SU-DHL-6 (cell line): ENCODE measurements around the gene ADIPOR2.

Experiments
- EZH2phosphoT487 ChIP-seq: fragments of 200-600 bp; sonication (generic), shearing (Covaris generic); conservative IDR thresholded peaks from 2 replicates; pipeline ENCODE4 v1.6.1; 2018; ENCODE audit warnings: mild to moderate bottlenecking, antibody characterized with exemption, low read length, moderate library complexity, mixed read lengths
- TF ChIP-seq, protein P1 (sequence below): fragments of 200-600 bp; sonication (generic); IDR thresholded peaks from one replicate; pipeline ENCODE4 v1.5.1; 2017; ENCODE audit warnings: antibody characterized with exemption, mild to moderate bottlenecking, low read length, moderate library complexity; ENCODE audit not compliant: insufficient read depth, poor library complexity, severe bottlenecking

DNA sequence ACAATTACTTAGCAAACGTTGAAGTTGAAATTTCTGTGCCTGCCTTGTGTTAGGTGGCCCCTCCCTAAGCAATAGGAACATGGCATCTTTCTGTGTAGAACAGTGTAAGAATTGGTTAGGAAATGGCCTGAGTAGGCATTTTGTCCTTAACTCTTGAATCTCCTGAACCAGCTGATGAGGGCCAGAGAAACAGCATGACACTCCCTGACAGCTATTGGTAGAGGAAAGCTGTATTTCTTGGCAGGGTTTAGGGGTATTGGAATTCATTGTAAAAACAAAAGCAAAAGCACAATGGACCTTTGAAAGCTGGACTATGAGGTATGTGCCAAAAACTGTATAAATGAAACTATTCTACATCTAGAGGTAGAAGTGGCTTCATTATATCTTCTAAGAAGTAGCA, 88.9 kb downstream of the ADIPOR2 start:
- TF ChIP-seq, protein P1, sequence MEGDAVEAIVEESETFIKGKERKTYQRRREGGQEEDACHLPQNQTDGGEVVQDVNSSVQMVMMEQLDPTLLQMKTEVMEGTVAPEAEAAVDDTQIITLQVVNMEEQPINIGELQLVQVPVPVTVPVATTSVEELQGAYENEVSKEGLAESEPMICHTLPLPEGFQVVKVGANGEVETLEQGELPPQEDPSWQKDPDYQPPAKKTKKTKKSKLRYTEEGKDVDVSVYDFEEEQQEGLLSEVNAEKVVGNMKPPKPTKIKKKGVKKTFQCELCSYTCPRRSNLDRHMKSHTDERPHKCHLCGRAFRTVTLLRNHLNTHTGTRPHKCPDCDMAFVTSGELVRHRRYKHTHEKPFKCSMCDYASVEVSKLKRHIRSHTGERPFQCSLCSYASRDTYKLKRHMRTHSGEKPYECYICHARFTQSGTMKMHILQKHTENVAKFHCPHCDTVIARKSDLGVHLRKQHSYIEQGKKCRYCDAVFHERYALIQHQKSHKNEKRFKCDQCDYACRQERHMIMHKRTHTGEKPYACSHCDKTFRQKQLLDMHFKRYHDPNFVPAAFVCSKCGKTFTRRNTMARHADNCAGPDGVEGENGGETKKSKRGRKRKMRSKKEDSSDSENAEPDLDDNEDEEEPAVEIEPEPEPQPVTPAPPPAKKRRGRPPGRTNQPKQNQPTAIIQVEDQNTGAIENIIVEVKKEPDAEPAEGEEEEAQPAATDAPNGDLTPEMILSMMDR: no peak
- no peak for TF ChIP-seq EZH2phosphoT487
